ENCODE measurements around the gene TRIML1. TPM values are rescaled to one million over a fixed set of nuclear protein-coding genes. Genes with fewer than 3 reads are reported as not detected.

The TRIML1 gene
- total RNA-seq, 1 experiment from 2014 or later: not detected

DNA sequence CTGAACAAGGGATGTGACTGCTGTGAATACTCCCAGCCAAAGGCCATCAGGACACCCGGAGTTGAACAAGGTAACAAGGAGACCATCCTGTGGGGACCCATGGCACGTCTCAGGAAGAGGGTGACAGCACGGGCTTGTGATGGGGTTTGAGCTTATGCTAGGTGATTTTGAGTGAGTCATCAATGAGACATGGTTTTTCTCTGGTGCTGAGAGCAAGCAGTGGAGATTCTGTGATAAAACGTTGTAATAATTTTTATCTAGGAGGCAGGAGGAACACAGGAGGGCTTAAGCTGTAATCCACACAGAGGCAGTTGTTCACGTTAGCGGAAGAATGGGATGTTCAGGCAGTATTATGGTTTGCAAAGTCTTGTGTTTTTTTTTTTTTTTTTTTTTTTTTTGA is 36.0 kb downstream of the TRIML1 start:
- H3T11ph ChIP-seq (ENCODE audit: low read length): no peak overlapping the region
- H4K20me1 ChIP-seq (ENCODE audit: control insufficient read depth, insufficient read depth, insufficient read length): no peaks in the 10 kb centered on the region
- no peak overlapping the region for H2AK5ac ChIP-seq (ENCODE audit: insufficient read length, low read length)
- H4K91ac ChIP-seq (ENCODE audit: insufficient read length, low read depth, low read length): no peak overlapping the region
- no peaks in the 10 kb centered on the region for H3K79me1 ChIP-seq (ENCODE audit: insufficient read depth, low read depth, low read length, poor library complexity, severe bottlenecking)
- Mint-ChIP-seq H3K9me3 (peaks cover 9 to 23% of the 10 kb centered on the region in 2 experiments), H3K27ac (no peak overlapping the region; a peak in 1 of 7 replicates), H3K4me3 (no peak overlapping the region), H3K4me1 (peaks cover 4 to 6% of the 10 kb centered on the region in 2 experiments; a peak in 3 of 4 replicates), H3K27me3 (ENCODE audit: low read depth) (no peaks in the 10 kb centered on the region), H3K36me3 (ENCODE audit: insufficient read depth in 1 of 3, low read depth in 3 of 3) (peaks cover 0 to 17% (median 4%) of the 10 kb centered on the region in 3 experiments; a peak in 3 of 7 replicates)
- H3K9me3 ChIP-seq (ENCODE audit: control insufficient read depth, low read depth, low read length): no peaks in the 10 kb centered on the region
- no peak overlapping the region for H3K14ac ChIP-seq (ENCODE audit: insufficient read depth, low read length)
- no peak overlapping the region for H4K5ac ChIP-seq (ENCODE audit: insufficient read length, low read depth, low read length)
- H2AFZ ChIP-seq (ENCODE audit: low read length): no peak overlapping the region
- H4K8ac ChIP-seq (replicated peaks; ENCODE audit: insufficient read length, low read depth, low read length): no peak overlapping the region
- H3K79me2 ChIP-seq (ENCODE audit: insufficient read depth, low read length): no peaks in the 10 kb centered on the region
- H2BK15ac ChIP-seq (ENCODE audit: low read depth, low read length): no peak overlapping the region
- no peak for TF ChIP-seq CTCF (conservative IDR thresholded peaks at IDR 0.05)
- no peak overlapping the region for H2BK120ac ChIP-seq (ENCODE audit: low read depth, low read length, poor library complexity, severe bottlenecking)
- no peak overlapping the region for H3K27ac ChIP-seq (ENCODE audit: insufficient read length, low read depth, low read length)
- no peak overlapping the region for H3K56ac ChIP-seq (ENCODE audit: insufficient read length, low read depth, low read length)
- H3K18ac ChIP-seq (ENCODE audit: insufficient read length, low read depth, low read length): no peak overlapping the region
- H2BK5ac ChIP-seq (ENCODE audit: insufficient read length, low read length): no peak overlapping the region
- no peak overlapping the region for H3K4me2 ChIP-seq (ENCODE audit: insufficient read depth, insufficient read length, low read length)
- DNase-seq: no peak
- no peaks in the 10 kb centered on the region for H3K23me2 ChIP-seq (ENCODE audit: insufficient read length, low read depth, low read length, poor library complexity, severe bottlenecking)
- no peak overlapping the region for H3K23ac ChIP-seq (ENCODE audit: insufficient read length, low read depth, low read length)
- WGBS (ENCODE audit: extremely low coverage, insufficient read length, low lambda C conversion rate): no CpG with 5 or more reads among the region's 6 CpGs
- no peaks in the 10 kb centered on the region for H3K27me3 ChIP-seq (ENCODE audit: insufficient read depth, low read length)
- H3K9ac ChIP-seq (ENCODE audit: extremely low read depth, insufficient read length, low read length): no peak overlapping the region
- H2BK12ac ChIP-seq (ENCODE audit: insufficient read length, low read depth, low read length): no peak overlapping the region
- H2BK20ac ChIP-seq (ENCODE audit: low read depth, low read length, poor library complexity, severe bottlenecking): no peak overlapping the region
- H3K4me1 ChIP-seq (ENCODE audit: insufficient read depth, low read length): no peaks in the 10 kb centered on the region
- no peak overlapping the region for H3K4ac ChIP-seq (ENCODE audit: low read depth, low read length)
